Uterus (tissue), 2 donors: ENCODE data around the gene PSORS1C1.

Experiments used
- CTCF ChIP-seq, 4 experiments: fragments of 200-600 bp in 2 of 4; fragments of 450-650 bp in 2 of 4; sonication (generic) in 2 of 4; IDR thresholded peaks; one replicate each; pipeline ENCODE4 v1.5.1; 2016 to 2019; ENCODE audit warnings: antibody characterized with exemption in 4 of 4, mild to moderate bottlenecking in 2 of 4, moderate library complexity in 1 of 4
- POLR2A ChIP-seq, 2 donors: fragments of 450-650 bp; IDR thresholded peaks; one replicate each; pipeline ENCODE4 v1.6.1; 2016; ENCODE audit warnings: antibody characterized with exemption in 2 of 2, mild to moderate bottlenecking in 1 of 2, moderate library complexity in 1 of 2

GRCh38 chr6:31186052-31186734 lies 71.6 kb downstream of the PSORS1C1 start:
- TF ChIP-seq POLR2A (IDR thresholded peaks at IDR 0.05), result no peak
- TF ChIP-seq CTCF (IDR thresholded peaks at IDR 0.05), result no peak
